T-cell (primary cell): Measurements from ENCODE around the gene FOXR1. TPM values are rescaled to one million over a fixed set of nuclear protein-coding genes. Genes with fewer than 3 reads are reported as not detected.
"Not testable (repeated sequence)": the region's sequence is repeated elsewhere in the genome, so short reads cannot be mapped to it uniquely, and the experiment has no call there.

Experiments used
- ATAC-seq, 4 experiments: fragments of 200-7000 bp in 3 of 4; fragments of 150-1000 bp in 1 of 4; cut with Tn5 transposase; replicated peaks in 1 of 4; 1 replicate in 3 of 4; 2 replicates in 1 of 4; pipeline ENCODE4 v1.10.0; 2021; ENCODE audit warnings: moderate library complexity in 3 of 4, mild to moderate bottlenecking in 2 of 4, moderate number of reproducible peaks in 1 of 4
- CTCF ChIA-PET, 2 donors: fragments of 300-600 bp; sonication (Branson Sonifier 250); formaldehyde crosslinking; loops; one replicate each; lab custom pipeline; 2022; ENCODE audit warnings: antibody characterized with exemption in 2 of 2; lab: Charles Lee
- POLR2A ChIA-PET, 2 donors: fragments of 300-600 bp; sonication (Branson Sonifier 250); formaldehyde crosslinking; loops; one replicate each; lab custom pipeline; 2022; ENCODE audit warnings: antibody characterized with exemption in 2 of 2; lab: Charles Lee
- DNase-seq, 35 experiments: peaks; one replicate each; pipeline versions ENCODE4 v3.0.0 to v3.0.0-alpha.2; 2013 to 2023
- H3K27ac ChIP-seq: one replicate; pipeline ENCODE4 v1.5.1; 2013; ENCODE audit warnings: low read length
- H3K27me3 ChIP-seq, 2 experiments: replicated peaks in 1 of 2; 1 replicate in 1 of 2; 2 replicates in 1 of 2; pipeline versions ENCODE4 v1.6.1 to v1.7.0; 2013; ENCODE audit warnings: low read length in 1 of 2, mixed read lengths in 1 of 2; ENCODE audit not compliant: control insufficient read depth in 2 of 2, insufficient read depth in 2 of 2; ENCODE audit errors: extremely low read depth in 1 of 2
- H3K36me3 ChIP-seq, 2 donors: 1 replicate in 1 of 2; 2 replicates in 1 of 2; pipeline versions ENCODE4 v1.6.1 to v1.7.0; 2013; ENCODE audit warnings: low read length in 1 of 2; ENCODE audit not compliant: control insufficient read depth in 2 of 2, insufficient read depth in 1 of 2; ENCODE audit errors: extremely low read depth in 1 of 2
- H3K4me1 ChIP-seq, 2 experiments: 1 replicate in 1 of 2; 2 replicates in 1 of 2; pipeline versions ENCODE4 v1.6.1 to v1.7.0; 2013; ENCODE audit warnings: low read length in 2 of 2, mixed read lengths in 1 of 2; ENCODE audit not compliant: insufficient read depth in 2 of 2, control insufficient read depth in 1 of 2; ENCODE audit errors: extremely low read depth in 1 of 2
- H3K4me3 ChIP-seq, 2 donors: 1 replicate in 1 of 2; 2 replicates in 1 of 2; pipeline versions ENCODE4 v1.5.1 to v1.7.0; 2013; ENCODE audit warnings: mild to moderate bottlenecking in 2 of 2, low read length in 1 of 2, moderate library complexity in 1 of 2; ENCODE audit not compliant: control insufficient read depth in 1 of 2; ENCODE audit errors: extremely low read depth in 1 of 2
- H3K9me3 ChIP-seq: 2 replicates; pipeline ENCODE4 v1.7.0; 2013
- H3K27ac Mint-ChIP-seq, 2 donors: one replicate each; pipeline ENCODE4 v1.8.0; 2020 to 2021; ENCODE audit warnings: mild to moderate bottlenecking in 2 of 2, mixed read lengths in 2 of 2
- H3K27me3 Mint-ChIP-seq, 2 donors: one replicate each; pipeline ENCODE4 v1.8.0; 2021 to 2022; ENCODE audit warnings: mixed read lengths in 2 of 2
- H3K36me3 Mint-ChIP-seq: one replicate; pipeline ENCODE4 v1.8.0; 2021; ENCODE audit warnings: mixed read lengths
- H3K4me1 Mint-ChIP-seq, 3 donors: one replicate each; pipeline ENCODE4 v1.8.0; 2020 to 2022; ENCODE audit warnings: mixed read lengths in 3 of 3, mild to moderate bottlenecking in 1 of 3
- H3K4me3 Mint-ChIP-seq, 3 donors: one replicate each; pipeline ENCODE4 v1.8.0; 2020 to 2022; ENCODE audit warnings: mild to moderate bottlenecking in 3 of 3, mixed read lengths in 3 of 3, moderate library complexity in 3 of 3
- H3K9me3 Mint-ChIP-seq, 3 donors: one replicate each; pipeline ENCODE4 v1.8.0; 2020 to 2022; ENCODE audit warnings: mixed read lengths in 3 of 3
- WGBS: methylation state at CpG from one replicate; pipeline ENCODE4 v1.1.5; 2013; ENCODE audit warnings: missing lambda C conversion rate; ENCODE audit not compliant: insufficient coverage; 5-methylcytosine and 5-hydroxymethylcytosine counted together
- total RNA-seq, 35 experiments: library from RNA in 6 of 35; stranded (reverse) in 6 of 35; fragments of 120-200 nt in 1 of 35; gene quantifications; one replicate each; pipeline versions ENCODE4 v1.2.1 to v1.2.4 and lab custom pipeline; 2013 to 2026

Gene FOXR1
- total RNA-seq, 5 donors from 2014 or later (not counting 1 experiment from before 2014, with no cell fraction given): not detected

DNA sequence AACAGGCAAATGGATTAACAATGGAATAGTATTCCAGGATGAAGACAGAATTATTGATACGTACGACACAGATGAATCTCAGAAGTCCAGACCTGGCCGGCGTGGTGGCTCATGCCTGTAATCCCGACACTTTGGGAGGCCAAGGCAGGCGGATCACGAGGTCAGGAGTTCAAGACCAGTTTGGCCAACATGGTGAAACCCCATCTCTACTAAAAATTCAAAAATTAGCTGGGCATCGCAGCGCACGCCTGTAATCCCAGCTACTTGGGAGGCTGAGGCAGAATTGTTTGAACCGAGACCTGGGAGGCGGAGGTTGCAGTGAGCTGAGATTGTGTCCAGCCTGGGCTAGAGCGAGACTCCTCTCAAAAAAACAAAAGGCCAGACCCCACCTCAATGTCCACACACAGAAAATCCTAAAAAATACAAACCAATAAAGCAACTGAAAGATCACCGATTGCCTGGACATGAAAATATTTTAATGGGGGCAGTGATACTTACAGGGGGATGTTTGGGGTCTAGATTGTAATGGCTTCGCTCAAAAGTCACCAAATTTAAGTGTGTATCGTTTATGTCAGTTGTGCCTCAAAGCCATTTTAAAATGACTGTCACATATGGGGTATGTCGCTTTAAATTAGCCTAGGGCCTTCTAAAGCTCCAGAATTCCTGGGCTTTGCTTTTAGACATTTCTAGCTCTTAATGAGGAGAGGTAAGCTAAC is 42.8 kb downstream of the FOXR1 start:
- no peak overlapping the region for H3K27ac ChIP-seq
- POLR2A ChIA-PET: interaction anchor here (0.6 to 0.7 kb wide), 5 partner anchors 12 to 90 kb away, joined by 3 to 16 read pairs (median 7); no protein-coding TSS in a partner anchor
- no peaks in the 10 kb centered on the region for H3K27me3 ChIP-seq
- H3K4me1 ChIP-seq: peaks cover 9 to 25% of the 10 kb centered on the region in 2 experiments
- H3K9me3 ChIP-seq: no peaks in the 10 kb centered on the region
- no peak for ATAC-seq
- H3K4me3 ChIP-seq: no peak overlapping the region
- CTCF ChIA-PET: interaction anchor here (0.7 to 1.6 kb wide), 3 partner anchors 14 to 72 kb away, joined by 5 to 9 read pairs (median 5); no protein-coding TSS in a partner anchor
- peaks cover 5 to 66% of the 10 kb centered on the region in 2 donors for H3K36me3 ChIP-seq
- no peak overlapping the region for H3K4me3 Mint-ChIP-seq
- WGBS: 92% methylated on average over 7 of the region's 17 CpGs
- H3K36me3 Mint-ChIP-seq: peaks cover 35% of the 10 kb centered on the region
- H3K4me1 Mint-ChIP-seq: peaks cover 28 to 41% (median 38%) of the 10 kb centered on the region in 3 donors
- DNase-seq: no peak
- H3K27ac Mint-ChIP-seq: no peak overlapping the region
- H3K27me3 Mint-ChIP-seq: no peaks in the 10 kb centered on the region
- H3K9me3 Mint-ChIP-seq: no peaks in the 10 kb centered on the region

DNA sequence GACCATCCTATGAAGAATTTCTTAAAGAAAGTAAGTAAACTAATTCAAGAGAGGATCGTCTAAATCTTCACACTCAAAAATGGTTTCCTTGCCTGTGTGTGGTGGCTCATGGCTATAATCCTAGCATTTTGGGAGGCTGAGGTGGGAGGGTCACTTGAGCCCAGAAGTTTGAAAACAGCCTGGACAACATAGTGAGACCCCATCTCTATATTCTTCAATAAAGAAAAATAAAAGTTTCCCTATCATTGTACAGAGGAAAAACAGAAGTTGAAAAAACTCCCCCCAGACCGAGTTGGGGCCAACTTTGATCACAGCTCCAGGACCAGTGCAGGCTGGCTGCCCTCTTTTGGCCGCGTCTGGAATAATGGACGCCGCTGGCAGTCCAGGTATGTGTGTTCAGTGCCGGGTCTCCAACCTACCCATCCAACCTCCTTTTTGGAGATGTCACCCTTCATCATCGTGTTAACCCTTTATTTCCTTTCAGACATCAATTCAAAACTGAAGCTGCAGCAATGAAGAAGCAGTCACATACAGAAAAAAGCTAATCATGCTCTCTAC is 43.6 kb downstream of the FOXR1 start:
- no peak overlapping the region for H3K4me3 ChIP-seq
- WGBS: 89% methylated on average over 7 of the region's 8 CpGs
- Mint-ChIP-seq H3K36me3 (peaks cover 36% of the 10 kb centered on the region), H3K27me3 (no peaks in the 10 kb centered on the region), H3K4me1 (peaks cover 34 to 48% (median 44%) of the 10 kb centered on the region in 3 donors), H3K27ac (peak overlapping the region; percentile 17 to 32), H3K4me3 (peak overlapping the region in 2 of 3 donors; percentile 2 to 11), H3K9me3 (no peaks in the 10 kb centered on the region)
- peaks cover 14 to 32% of the 10 kb centered on the region in 2 experiments for H3K4me1 ChIP-seq
- ATAC-seq (no peak), DNase-seq (no peak)
- POLR2A ChIA-PET: interaction anchor here (0.6 to 0.9 kb wide), 3 partner anchors 52 to 100 kb away, joined by 3 read pairs; partner anchors contain the start of gene VPS11 (in 1 of the 2)
- H3K9me3 ChIP-seq: no peaks in the 10 kb centered on the region
- H3K36me3 ChIP-seq: peaks cover 5 to 61% of the 10 kb centered on the region in 2 donors
- no peak overlapping the region for H3K27ac ChIP-seq
- H3K27me3 ChIP-seq: no peaks in the 10 kb centered on the region
- CTCF ChIA-PET: interaction anchor here (0.7 to 1.6 kb wide), 4 partner anchors 15 to 18 kb away, joined by 3 to 9 read pairs (median 6); partner anchors contain the start of gene CENATAC (in 1 of the 2)

DNA sequence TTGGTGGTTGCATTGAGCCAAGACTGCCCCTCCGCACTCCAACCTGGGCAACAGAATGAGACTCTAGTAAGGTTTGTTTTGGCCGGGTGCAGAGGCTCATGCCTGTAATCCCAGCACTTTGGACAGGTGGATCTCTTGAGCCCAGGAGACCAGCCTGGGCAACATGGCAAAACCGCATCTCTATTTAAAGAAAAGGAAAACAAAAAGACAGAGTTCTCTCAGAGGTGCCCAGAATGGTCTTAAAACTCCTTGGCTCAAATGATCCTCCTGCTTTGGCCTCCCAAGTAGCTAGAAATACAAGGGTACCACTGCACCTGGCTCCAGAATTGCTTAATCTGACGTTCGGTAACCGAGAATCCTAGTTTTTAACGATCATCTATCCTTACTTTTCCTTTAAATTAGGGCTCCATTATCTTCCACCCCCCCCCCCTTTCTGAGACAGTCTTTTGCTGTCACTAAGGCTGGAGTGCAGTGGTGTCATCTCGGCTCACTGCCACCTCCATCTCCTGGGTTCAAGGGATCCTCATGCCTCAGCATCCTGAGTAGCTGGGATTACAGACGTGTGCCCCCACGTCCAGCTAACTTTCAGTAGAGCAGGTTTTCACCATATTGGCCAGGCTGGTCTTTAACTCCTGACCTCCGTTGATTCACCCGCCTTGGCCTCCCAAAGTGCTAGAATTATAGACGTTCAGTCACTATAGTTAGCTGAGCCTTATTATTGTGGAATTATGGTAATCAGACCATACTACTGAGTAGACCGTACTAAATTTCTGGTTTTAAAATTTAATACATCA is 44.9 kb downstream of the FOXR1 start:
- H3K27ac Mint-ChIP-seq: peak overlapping the region; percentile 19 to 28
- Histone ChIP-seq H3K27ac (peak overlapping the region; percentile 96), H3K4me3 (no peak overlapping the region)

DNA sequence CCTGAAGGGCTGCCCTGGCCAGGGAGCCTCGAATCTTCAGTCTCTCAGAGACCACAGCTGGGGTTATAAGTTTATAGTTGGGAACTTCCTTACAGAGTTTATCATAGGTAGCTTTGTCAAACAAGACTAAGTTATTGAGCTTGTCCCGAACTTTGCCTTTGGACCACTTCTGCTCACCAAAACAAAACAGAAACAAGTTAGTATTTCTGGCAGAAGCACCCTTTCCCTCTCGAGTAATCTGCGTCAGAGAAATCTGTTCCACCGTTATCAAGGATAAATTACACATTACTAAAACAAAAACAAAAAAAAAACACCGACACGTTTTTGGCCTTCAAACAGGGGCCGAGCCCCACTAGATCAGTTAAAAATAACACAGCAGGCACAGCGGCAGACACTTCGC is 45.8 kb downstream of the FOXR1 start:
- ChIA-PET POLR2A (interaction anchor here (0.6 to 3.5 kb wide), 3 partner anchors 14 to 50 kb away, joined by 3 to 14 read pairs (median 5); partner anchors contain the start of gene VPS11 (in 1 of the 2)), CTCF (interaction anchor here (0.6 to 0.9 kb wide), 3 partner anchors 11 to 715 kb away, joined by 3 to 5 read pairs (median 3); partner anchors contain the start of gene HMBS (in 1 of the 2))
- 5% methylated on average over 3 of the region's 10 CpGs for WGBS
- Mint-ChIP-seq H3K4me3 (peak overlapping the region; percentile 96 to 99 (median 99)), H3K27ac (peak overlapping the region; percentile 100), H3K36me3 (peaks cover 34% of the 10 kb centered on the region), H3K4me1 (peaks cover 51 to 65% (median 61%) of the 10 kb centered on the region in 3 donors)
- Histone ChIP-seq H3K27ac (peak overlapping the region; percentile 96), H3K36me3 (peaks cover 0 to 62% of the 10 kb centered on the region in 2 donors), H3K4me1 (peaks cover 15 to 45% of the 10 kb centered on the region in 2 experiments), H3K4me3 (peak overlapping the region; percentile 95 to 98)
- peak in 1 of 35 experiments; percentile 34 for DNase-seq
- ATAC-seq, H3K9me3 Mint-ChIP-seq, H3K27me3 ChIP-seq, H3K9me3 ChIP-seq, H3K27me3 Mint-ChIP-seq: not testable (repeated sequence)

More for the DNA sequence above, 44.9 kb downstream of the FOXR1 start:
- H3K36me3 ChIP-seq: peaks cover 0 to 61% of the 10 kb centered on the region in 2 donors
- Mint-ChIP-seq H3K4me3 (peak overlapping the region; percentile 37 to 99 (median 99)), H3K9me3 (no peaks in the 10 kb centered on the region), H3K27me3 (no peaks in the 10 kb centered on the region), H3K4me1 (peaks cover 43 to 56% (median 54%) of the 10 kb centered on the region in 3 donors), H3K36me3 (peaks cover 31% of the 10 kb centered on the region)
- H3K4me1 ChIP-seq: peaks cover 15 to 45% of the 10 kb centered on the region in 2 experiments
- 66% methylated on average over 7 of the region's 14 CpGs for WGBS
- no peaks in the 10 kb centered on the region for H3K9me3 ChIP-seq
- CTCF ChIA-PET: interaction anchor here (0.6 to 1.6 kb wide), 5 partner anchors 10 to 257 kb away, joined by 3 to 9 read pairs (median 4); no protein-coding TSS in a partner anchor
- POLR2A ChIA-PET: interaction anchor here (0.6 to 3.5 kb wide), 5 partner anchors 17 to 232 kb away, joined by 3 to 14 read pairs (median 3); partner anchors contain the start of gene VPS11 (in 1 of the 2)
- H3K27me3 ChIP-seq: no peaks in the 10 kb centered on the region
- ATAC-seq: no peak
- DNase-seq: no peak

DNA sequence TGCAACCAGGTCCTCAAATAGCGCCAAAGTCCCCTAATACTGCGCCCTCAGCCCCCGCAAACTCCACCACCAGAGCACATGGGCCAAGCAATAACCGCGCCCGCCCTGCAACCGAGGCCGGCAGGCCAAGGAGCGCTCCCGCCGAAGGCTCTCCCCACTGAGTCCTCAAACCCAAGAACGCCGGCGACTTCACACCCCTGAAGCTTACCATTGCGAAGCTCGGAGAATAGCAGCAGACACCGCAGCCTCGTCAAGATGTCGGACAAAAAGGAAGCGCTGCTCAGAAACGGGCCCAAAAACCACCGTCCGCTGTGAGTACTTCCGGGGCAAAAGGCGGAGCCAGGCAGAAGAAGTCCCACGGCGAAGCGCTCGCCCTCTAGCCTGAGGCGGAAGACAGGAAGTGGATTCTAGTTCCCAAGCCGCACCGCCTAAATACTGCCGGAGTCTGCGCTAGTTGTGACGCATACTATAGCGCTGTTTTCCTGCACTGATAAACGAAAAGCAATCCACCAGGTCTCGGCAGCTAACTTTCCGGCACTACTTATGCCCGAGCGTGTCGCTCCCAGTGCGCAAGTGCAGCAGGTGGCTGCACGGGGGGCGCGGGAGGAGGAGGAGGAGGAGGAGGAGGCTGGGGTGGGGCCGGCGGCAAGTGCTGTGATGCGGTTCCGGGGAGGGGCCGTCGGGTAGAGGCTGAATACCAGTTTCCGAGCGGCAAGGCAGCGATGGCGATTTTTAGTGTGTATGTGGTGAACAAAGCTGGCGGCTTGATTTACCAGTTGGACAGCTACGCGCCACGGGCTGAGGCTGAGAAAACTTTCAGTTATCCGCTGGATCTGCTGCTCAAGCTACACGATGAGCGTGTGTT is 46.7 kb downstream of the FOXR1 start, which contains the start of the genes RPS25 and TRAPPC4:
Gene RPS25, minus strand, starts transcription at position 270 of the 865 bp plus-strand sequence. Its CDS starts 59 bp downstream, at position 211.
Gene TRAPPC4, plus strand, starts transcription at position 693 of the 865 bp plus-strand sequence. Its CDS starts 30 bp downstream, at position 723.
- H3K27ac ChIP-seq: peak within 1 kb of the TSS; percentile 96
- peak; percentile 88 to 92 (median 90) for ATAC-seq
- peaks cover 0 to 62% of the 10 kb centered on the region in 2 donors for H3K36me3 ChIP-seq
- ChIA-PET CTCF (interaction anchor here in 1 of 2 donors (0.9 to 1.3 kb wide), 5 partner anchors 21 to 227 kb away, joined by 3 to 8 read pairs (median 3); partner anchors contain the start of genes CENATAC, DDX6, HINFP and VPS11), POLR2A (interaction anchor here (0.5 to 3.5 kb wide), 9 partner anchors 12 to 334 kb away, joined by 3 to 14 read pairs (median 3); partner anchors contain the start of genes CENATAC (in 1 of the 2), HMBS (in 1 of the 2), HYOU1 (in 1 of the 2) and SLC37A4 (in 1 of the 2))
- Mint-ChIP-seq H3K36me3 (peaks cover 29% of the 10 kb centered on the region), H3K27me3 (no peaks in the 10 kb centered on the region), H3K4me1 (peaks cover 53 to 68% (median 64%) of the 10 kb centered on the region in 3 donors), H3K27ac (peak within 1 kb of the TSS; percentile 100), H3K4me3 (peak within 1 kb of the TSS; percentile 96 to 99 (median 99)), H3K9me3 (no peaks in the 10 kb centered on the region)
- H3K4me1 ChIP-seq: peaks cover 15 to 45% of the 10 kb centered on the region in 2 experiments
- peak; percentile 84 to 99 (median 97) for DNase-seq
- H3K4me3 ChIP-seq: peak within 1 kb of the TSS; percentile 95 to 98
- under 1% methylated on average over 63 of the region's 63 CpGs for WGBS
- H3K27me3 ChIP-seq: no peaks in the 10 kb centered on the region
- no peaks in the 10 kb centered on the region for H3K9me3 ChIP-seq
